IMR-90 (cell line): ENCODE results near the gene AOPEP. TPM values are rescaled to one million over a fixed set of nuclear protein-coding genes. Genes with fewer than 3 reads are reported as not detected.

Source experiments
- ATAC-seq: fragments of 200-7000 bp; cut with Tn5 transposase; 2 replicates; pipeline ENCODE4 v1.9.1; 2020; ENCODE audit warnings: low read depth, mild to moderate bottlenecking, moderate library complexity
- BruUV-seq: library from RNA; stranded (reverse); fragments of 400-500 nt; replicated peaks from 2 replicates; lab custom pipeline; 2021; lab: Mats Ljungman, UMichigan
- CTCF ChIA-PET: fragments of 300-600 bp; formaldehyde crosslinking; extraction: SDS; loops from one replicate; lab custom pipeline; 2021; ENCODE audit warnings: antibody characterized with exemption; lab: Yijun Ruan, JAX
- POLR2A ChIA-PET: fragments of 300-600 bp; sonication (Branson Sonifier 250); formaldehyde crosslinking; loops from one replicate; lab custom pipeline; 2022; ENCODE audit warnings: antibody characterized with exemption; ENCODE audit not compliant: unreplicated experiment; lab: Charles Lee
- DNase-seq: peaks from one replicate; pipeline ENCODE4 v3.0.0; 2013
- H2AFZ ChIP-seq: replicated peaks from 2 replicates; pipeline ENCODE3; 2013; ENCODE audit warnings: low read length, mild to moderate bottlenecking; ENCODE audit not compliant: poor library complexity
- H2AK5ac ChIP-seq: 2 replicates; pipeline ENCODE4 v1.6.1; 2013; ENCODE audit warnings: low read depth, low read length, inconsistent platforms
- H2AK9ac ChIP-seq: replicated peaks from 2 replicates; pipeline ENCODE3; 2013; ENCODE audit warnings: mild to moderate bottlenecking, low read depth, low read length, moderate library complexity; ENCODE audit not compliant: poor library complexity
- H2BK120ac ChIP-seq: 2 replicates; pipeline ENCODE4 v1.6.1; 2013; ENCODE audit warnings: low read depth, low read length, inconsistent platforms
- H2BK15ac ChIP-seq: 3 replicates; pipeline ENCODE4 v1.6.1; 2013; ENCODE audit warnings: low read depth, low read length, inconsistent platforms
- H2BK20ac ChIP-seq: 2 replicates; pipeline ENCODE4 v1.6.1; 2013; ENCODE audit warnings: low read depth, mild to moderate bottlenecking, inconsistent platforms, low read length, moderate library complexity
- H2BK5ac ChIP-seq: 2 replicates; pipeline ENCODE4 v1.6.1; 2013; ENCODE audit warnings: mild to moderate bottlenecking, low read depth, low read length, inconsistent platforms; ENCODE audit not compliant: poor library complexity, severe bottlenecking
- H3K14ac ChIP-seq: replicated peaks from 2 replicates; pipeline ENCODE4 v1.6.1; 2013; ENCODE audit warnings: low read depth, low read length, inconsistent platforms
- H3K18ac ChIP-seq: 2 replicates; pipeline ENCODE4 v1.6.1; 2013; ENCODE audit warnings: low read depth, low read length, control low read depth
- H3K23ac ChIP-seq: 2 replicates; pipeline ENCODE4 v1.6.1; 2013; ENCODE audit warnings: low read depth, low read length, inconsistent platforms
- H3K27ac ChIP-seq: 2 replicates; pipeline ENCODE4 v1.5.1; 2013; ENCODE audit warnings: mild to moderate bottlenecking, control low read depth, low read length; ENCODE audit not compliant: insufficient read depth
- H3K27me3 ChIP-seq: 2 replicates; pipeline ENCODE4 v1.6.1; 2013; ENCODE audit warnings: low read length; ENCODE audit not compliant: control insufficient read depth, insufficient read depth
- H3K36me3 ChIP-seq: 2 replicates; pipeline ENCODE4 v1.6.1; 2013; ENCODE audit warnings: low read length, mixed read lengths; ENCODE audit not compliant: control insufficient read depth, insufficient read depth
- H3K4ac ChIP-seq: 2 replicates; pipeline ENCODE4 v1.6.1; 2013; ENCODE audit warnings: low read depth, low read length, inconsistent platforms
- H3K4me1 ChIP-seq: 2 replicates; pipeline ENCODE4 v1.6.1; 2013; ENCODE audit warnings: low read length, mixed read lengths; ENCODE audit not compliant: control insufficient read depth, insufficient read depth
- H3K4me2 ChIP-seq: 2 replicates; pipeline ENCODE4 v1.6.1; 2013; ENCODE audit warnings: low read depth, mild to moderate bottlenecking, control low read depth, low read length, moderate library complexity
- H3K4me3 ChIP-seq: 2 replicates; pipeline ENCODE4 v1.5.1; 2013; ENCODE audit warnings: low read depth, mild to moderate bottlenecking, control low read depth, low read length, moderate library complexity; ENCODE audit not compliant: insufficient read depth
- H3K56ac ChIP-seq: 2 replicates; pipeline ENCODE4 v1.6.1; 2013; ENCODE audit warnings: low read length, inconsistent platforms; ENCODE audit not compliant: insufficient read depth; ENCODE audit errors: extremely low read depth
- H3K79me1 ChIP-seq, 2 experiments: 2 replicates each; pipeline ENCODE4 v1.6.1; 2013; ENCODE audit warnings: low read length in 2 of 2, inconsistent platforms in 1 of 2, low read depth in 1 of 2
- H3K9ac ChIP-seq: 2 replicates; pipeline ENCODE4 v1.6.1; 2013; ENCODE audit warnings: low read depth, low read length, control low read depth
- H3K9me1 ChIP-seq: 2 replicates; pipeline ENCODE4 v1.6.1; 2013; ENCODE audit warnings: low read length, inconsistent platforms; ENCODE audit not compliant: insufficient read depth
- H3K9me3 ChIP-seq: 2 replicates; pipeline ENCODE4 v1.6.1; 2013; ENCODE audit warnings: low read length; ENCODE audit not compliant: control insufficient read depth, insufficient read depth
- H4K20me1 ChIP-seq: 2 replicates; pipeline ENCODE4 v1.6.1; 2013; ENCODE audit warnings: low read length, inconsistent platforms; ENCODE audit not compliant: insufficient read depth
- H4K5ac ChIP-seq: 2 replicates; pipeline ENCODE4 v1.6.1; 2013; ENCODE audit warnings: mild to moderate bottlenecking, low read depth, low read length, control low read depth
- H4K8ac ChIP-seq, 2 experiments: 2 replicates each; pipeline ENCODE4 v1.6.1; 2013; ENCODE audit warnings: low read depth in 2 of 2, low read length in 2 of 2, control low read depth in 1 of 2, inconsistent platforms in 1 of 2
- H4K91ac ChIP-seq: 2 replicates; pipeline ENCODE4 v1.6.1; 2013; ENCODE audit warnings: low read depth, low read length, inconsistent platforms; ENCODE audit not compliant: insufficient read depth
- ELK1 ChIP-seq: fragments of 150-350 bp; IDR thresholded peaks from 2 replicates; pipeline ENCODE4 v1.6.1; 2016; ENCODE audit warnings: low read depth, mild to moderate bottlenecking, low read length, moderate library complexity, borderline replicate concordance
- FOS ChIP-seq: fragments of 150-350 bp; IDR thresholded peaks from 2 replicates; pipeline ENCODE4 v1.6.1; 2016; ENCODE audit warnings: low read depth, low read length
- MAZ ChIP-seq: IDR thresholded peaks from 2 replicates; pipeline ENCODE4 v1.6.1; 2012; ENCODE audit warnings: low read depth, mild to moderate bottlenecking, low read length, improper control_type of control experiment, moderate library complexity, borderline replicate concordance
- RCOR1 ChIP-seq: IDR thresholded peaks from 2 replicates; pipeline ENCODE4 v1.6.1; 2012; ENCODE audit warnings: mild to moderate bottlenecking, low read length, improper control_type of control experiment; ENCODE audit not compliant: insufficient replicate concordance
- WGBS, 2 experiments: methylation state at CpG; one replicate each; pipeline versions ENCODE4 v1.1.5 to v1.1.7; 2013; ENCODE audit warnings: missing lambda C conversion rate in 2 of 2; ENCODE audit not compliant: insufficient read length in 1 of 2; ENCODE audit errors: extremely low coverage in 2 of 2; 5-methylcytosine and 5-hydroxymethylcytosine counted together
- dilution Hi-C: fragments of 300-500 bp; cut with HindIII; formaldehyde crosslinking; loops from one replicate; pipeline ENCODE4 v1.14.3; 2018; ENCODE audit warnings: low sequenced_read_pairs; ENCODE audit not compliant: unreplicated experiment
- in situ Hi-C: fragments of 300-500 bp; cut with MboI; formaldehyde crosslinking; loops from 3 replicates; pipeline ENCODE4 v1.14.3; 2019; ENCODE audit warnings: low sequenced_read_pairs, inconsistent platforms, mixed read lengths
- intact Hi-C: fragments of 100-400 bp; cut with micrococcal nuclease; formaldehyde crosslinking; loops from 2 replicates; pipeline ENCODE4 v1.10.0; 2022
- polyA plus RNA-seq, 3 experiments: library from polyadenylated mRNA; depleted of rRNA; stranded (reverse); fragments of >200 nt; gene quantifications; 2 replicates each; pipeline ENCODE4 v1.2.3, GENCODE V29; 2012; ENCODE audit warnings: low replicate concordance in 1 of 3
- total RNA-seq: library from RNA; depleted of rRNA; stranded (reverse); fragments of >200 nt; gene quantifications from 2 replicates; pipeline ENCODE4 v1.2.3, GENCODE V29; 2012

The AOPEP gene
- total and polyA plus RNA-seq, 2 of the 4 experiments (the other 2 are of a cell fraction), result 34.9 to 38.7 TPM

GRCh38 chr9:94900222-94901018 lies 173.9 kb downstream of the AOPEP start (continued):
- no peak for TF ChIP-seq ELK1

- dilution Hi-C loops, result no loop called here
- BruUV-seq, result no TSS peak
- H2BK20ac ChIP-seq, result peak overlapping the region; percentile 97
- H3K4ac ChIP-seq, result peak overlapping the region; percentile 77; the same call in 1 of the 2 replicates
- H4K91ac ChIP-seq, result peak overlapping the region; percentile 66; the same call in 1 of the 2 replicates
- no peaks in the 10 kb centered on the region for H3K27me3 ChIP-seq
- H4K8ac ChIP-seq, result peak overlapping the region in 1 of 2 experiments; percentile 72; a peak in 1 of 4 replicates
- H2AFZ ChIP-seq, result no peak overlapping the region
- no peaks in the 10 kb centered on the region for H4K20me1 ChIP-seq
- no CpG with 5 or more reads among the region's 4 CpGs for WGBS, 2 experiments
- H3K56ac ChIP-seq, result no peak overlapping the region
- CTCF ChIA-PET, result no interaction called here
- H3K9me3 ChIP-seq, result no peaks in the 10 kb centered on the region
- no peak overlapping the region for H3K4me3 ChIP-seq
- in situ Hi-C loops, result no loop called here
- H2AK5ac ChIP-seq, result no peak overlapping the region
- H3K4me1 ChIP-seq, result peaks cover 21% of the 10 kb centered on the region
- H2BK120ac ChIP-seq, result peak overlapping the region; percentile 99
- H3K18ac ChIP-seq, result no peak overlapping the region; the same call in 1 of the 2 replicates
- no peak; the same call in 1 of the 2 replicates for ATAC-seq
- H4K5ac ChIP-seq, result no peak overlapping the region; the same call in 1 of the 2 replicates
- TF ChIP-seq FOS (0 out of 2 replicates have a peak, but pooled peaks have one; percentile 62), RCOR1 (no peak), MAZ (no peak)
- H3K14ac ChIP-seq, result peak overlapping the region; percentile 82; the same call in 1 of the 2 replicates
- peak overlapping the region; percentile 48; the same call in 1 of the 2 replicates for H3K4me2 ChIP-seq
- H3K79me1 ChIP-seq, result peaks cover 0 to 16% of the 10 kb centered on the region in 2 experiments; a peak in 2 of 4 replicates
- no peak overlapping the region for H2AK9ac ChIP-seq
- POLR2A ChIA-PET, result interaction anchor here (1.0 kb wide), 1 partner anchor 33 kb away, joined by 3 read pairs; no protein-coding TSS in a partner anchor
- H3K9ac ChIP-seq, result no peak overlapping the region
- no peak for DNase-seq
- no peak overlapping the region; the same call in 1 of the 2 replicates for H3K23ac ChIP-seq
- peak overlapping the region; percentile 57; the same call in 1 of the 3 replicates for H2BK15ac ChIP-seq
- peaks cover 24% of the 10 kb centered on the region for H3K9me1 ChIP-seq
- no peak overlapping the region for H3K27ac ChIP-seq
- H2BK5ac ChIP-seq, result peak overlapping the region; percentile 100
- H3K36me3 ChIP-seq, result no peaks in the 10 kb centered on the region
- intact Hi-C loops, result loop anchor here (5.0 kb wide), 2 partner anchors 34 to 106 kb away; no protein-coding TSS in a partner anchor
These were observed 174.5 kb downstream of the AOPEP start for GRCh38 chr9:94901019-94901363.
